GM20000 (cell line): Measurements from ENCODE around the gene HOXA3.

Experiments
- DNase-seq: peaks from one replicate; pipeline ENCODE4 v3.0.0; 2012; ENCODE audit warnings: low spot score
- CTCF ChIP-seq: IDR thresholded peaks from 2 replicates; pipeline ENCODE4 v1.5.1; 2012; ENCODE audit warnings: mild to moderate bottlenecking, control low read depth; ENCODE audit errors: extremely low read depth, missing control alignments

The HOXA3 gene

GRCh38 chr7:27098578-27099451, 53.6 kb downstream of the HOXA3 start:
- TF ChIP-seq CTCF = no peak
- DNase-seq = no peak

DNA sequence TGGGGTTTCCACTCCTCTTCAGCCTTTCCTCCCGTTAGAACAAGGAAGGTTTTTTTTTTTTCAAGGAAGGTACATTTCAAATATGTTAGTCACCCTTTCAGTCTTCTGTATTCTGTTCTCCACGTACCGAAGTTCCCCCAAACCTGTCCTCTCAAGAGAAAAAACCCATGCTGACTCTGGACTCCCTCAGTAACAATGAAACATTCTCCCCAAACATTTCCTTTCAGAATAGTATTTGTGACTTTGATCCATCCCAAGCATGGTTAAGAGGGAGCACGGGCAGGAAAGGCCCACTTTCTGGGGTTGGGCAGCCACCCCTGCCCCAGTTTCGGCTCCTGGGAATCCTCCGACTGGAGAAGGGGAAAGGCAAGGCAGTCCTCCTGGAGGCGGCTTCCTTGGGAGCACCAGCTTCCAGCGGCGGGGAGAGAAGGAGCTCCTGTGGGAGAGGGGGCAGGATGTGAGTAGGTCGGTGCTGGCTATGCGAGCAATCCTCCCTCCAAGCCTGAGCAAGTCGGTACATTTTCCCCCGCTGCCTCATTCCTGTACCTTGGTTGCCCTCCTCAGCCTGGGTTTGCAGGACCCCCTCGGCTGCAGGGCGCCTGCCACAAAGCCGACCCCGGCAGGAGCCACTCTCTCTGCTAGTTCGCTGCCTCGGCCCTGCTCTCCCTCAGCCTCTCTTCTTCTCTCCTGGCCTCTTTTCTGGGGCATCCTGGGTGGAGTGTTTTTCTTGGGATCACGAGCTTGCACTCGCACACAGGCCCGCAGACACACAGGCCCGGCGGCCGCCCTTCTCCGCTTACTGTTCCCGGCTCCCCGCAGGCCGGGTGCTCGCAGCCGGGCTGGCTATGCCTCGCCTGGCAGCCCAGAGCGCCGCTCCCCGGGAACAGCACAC, 54.5 kb downstream of the HOXA3 start:
- DNase-seq = peak; percentile 19
- no peak for TF ChIP-seq CTCF

DNA sequence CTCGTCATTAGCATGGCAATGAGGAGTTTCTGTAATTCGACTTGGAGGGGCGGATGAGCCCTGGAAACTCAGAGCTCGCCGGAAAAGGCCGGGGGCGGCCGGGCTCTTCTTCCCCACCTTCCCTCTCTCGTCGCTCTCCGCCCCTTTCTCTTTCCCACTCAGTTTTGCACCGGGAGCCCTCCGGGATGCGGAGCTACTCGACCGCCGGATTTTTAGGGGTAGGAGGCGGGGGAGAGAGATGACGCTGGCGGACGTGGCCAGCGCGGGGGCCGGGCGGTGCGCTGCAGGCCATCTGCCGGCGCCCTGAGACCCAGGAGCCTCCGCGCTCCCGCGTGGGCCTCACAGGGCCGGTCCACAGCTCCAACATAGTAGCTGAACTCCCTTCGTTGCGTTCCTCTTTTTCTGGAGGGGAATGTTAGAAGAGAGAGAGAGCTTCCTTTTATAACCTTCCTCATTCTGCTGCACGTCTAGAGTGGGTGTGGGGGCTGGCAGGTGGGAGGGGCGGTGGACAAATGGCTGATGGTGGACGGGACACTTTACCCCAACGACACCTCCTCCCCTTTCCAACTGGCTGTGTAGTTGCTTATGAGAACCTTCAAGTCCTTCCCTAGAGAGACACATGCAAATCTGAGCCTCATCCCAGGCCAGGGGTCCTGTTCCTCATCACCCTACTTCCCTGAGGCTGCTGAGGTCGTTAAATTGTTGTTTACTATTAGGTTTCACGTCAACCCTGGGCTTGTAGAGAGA, 55.4 kb downstream of the HOXA3 start:
- DNase-seq = peak; percentile 67
- no peak for TF ChIP-seq CTCF

DNA sequence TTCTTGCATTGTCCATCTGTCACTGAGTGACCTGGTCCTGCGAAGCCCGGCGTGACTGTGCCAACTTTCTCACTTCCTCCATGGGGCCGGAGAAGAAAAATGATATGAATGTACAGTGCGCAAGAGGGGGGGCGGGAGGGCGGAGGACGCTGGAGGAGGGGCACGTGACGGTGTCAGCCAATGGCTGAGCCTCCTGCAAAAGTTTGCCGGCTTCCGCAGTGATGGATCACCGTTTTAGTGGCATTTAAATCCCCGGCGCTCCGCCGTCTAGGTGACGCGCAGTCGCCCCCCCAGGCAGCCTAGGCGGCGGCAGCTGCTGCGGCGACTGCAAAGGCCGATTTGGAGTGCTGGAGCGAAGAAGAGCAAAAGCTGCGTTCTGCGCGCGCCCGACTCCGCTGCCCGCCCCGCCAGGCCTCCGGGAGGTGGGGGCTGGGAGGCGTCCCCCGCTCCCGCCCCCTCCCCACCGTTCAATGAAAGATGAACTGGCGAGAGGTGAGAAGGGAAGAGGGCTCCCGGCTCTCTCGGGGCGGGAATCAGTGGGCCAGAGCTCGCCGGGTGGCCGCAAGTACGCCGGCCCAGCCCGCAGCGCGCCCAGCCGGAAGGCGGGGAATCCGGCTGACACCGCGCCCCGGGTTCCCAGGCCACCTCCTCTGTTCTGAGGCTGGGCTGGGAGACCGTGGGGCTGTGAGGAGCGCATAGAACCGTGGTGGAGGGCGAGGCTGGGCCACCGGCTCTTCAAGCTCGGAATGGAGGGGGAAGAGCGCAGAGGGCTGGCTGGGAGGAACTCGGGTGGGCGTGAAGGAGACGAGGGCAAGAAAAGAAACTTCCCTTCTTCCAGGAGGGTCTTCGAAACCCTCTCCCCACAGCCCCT, 56.3 kb downstream of the HOXA3 start, which contains the start of gene HOXA1:
TSS of gene HOXA1 (minus strand) at position 104 of the 871 bp plus-strand sequence. CDS start at position 16, 88 bp downstream.
- DNase-seq = peak; percentile 97
- TF ChIP-seq CTCF = no peak

DNA sequence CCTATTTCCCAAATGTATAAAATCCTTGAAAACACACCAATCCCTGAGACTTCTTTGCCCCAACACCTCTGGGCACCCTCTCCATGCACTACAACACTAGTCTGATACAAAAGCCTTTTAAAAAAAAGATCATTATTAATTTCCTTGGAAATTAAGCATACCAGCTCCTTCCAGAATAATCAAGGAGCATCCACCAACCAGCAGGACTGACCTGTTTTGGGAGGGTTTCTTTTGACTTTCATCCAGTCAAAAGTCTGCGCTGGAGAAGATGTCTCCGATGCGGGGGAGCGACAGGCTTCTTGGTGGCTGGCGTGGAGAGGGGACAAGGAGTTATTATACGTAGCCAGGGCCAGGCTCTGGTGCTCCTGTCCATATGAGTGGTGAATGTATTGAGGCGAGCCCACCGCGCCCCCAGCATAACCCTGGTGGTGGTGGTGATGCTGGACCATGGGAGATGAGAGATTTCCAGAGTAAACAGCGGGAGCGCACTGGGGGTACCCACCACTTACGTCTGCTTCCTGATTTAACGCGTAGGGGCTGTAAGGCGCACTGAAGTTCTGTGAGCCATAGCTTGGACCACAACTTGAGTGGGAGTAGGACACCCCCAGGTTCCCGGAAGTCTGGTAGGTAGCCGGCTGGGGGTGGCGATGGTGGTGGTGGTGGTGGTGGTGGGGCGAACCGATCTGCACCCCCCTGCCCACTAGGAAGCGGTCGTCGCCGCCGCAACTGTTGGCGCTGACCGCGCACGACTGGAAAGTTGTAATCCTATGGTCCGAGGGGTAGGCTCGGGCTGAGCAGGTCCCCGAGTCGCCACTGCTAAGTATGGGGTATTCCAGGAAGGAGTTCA, 57.1 kb downstream of the HOXA3 start:
- DNase-seq = no peak
- TF ChIP-seq CTCF = no peak
